ENCODE results near the gene CDH16. TPM values are rescaled to one million over a fixed set of nuclear protein-coding genes. Genes with fewer than 3 reads are reported as not detected.

CDH16 gene
- total and polyA plus RNA-seq, 3 experiments from 2014 or later = not detected

DNA sequence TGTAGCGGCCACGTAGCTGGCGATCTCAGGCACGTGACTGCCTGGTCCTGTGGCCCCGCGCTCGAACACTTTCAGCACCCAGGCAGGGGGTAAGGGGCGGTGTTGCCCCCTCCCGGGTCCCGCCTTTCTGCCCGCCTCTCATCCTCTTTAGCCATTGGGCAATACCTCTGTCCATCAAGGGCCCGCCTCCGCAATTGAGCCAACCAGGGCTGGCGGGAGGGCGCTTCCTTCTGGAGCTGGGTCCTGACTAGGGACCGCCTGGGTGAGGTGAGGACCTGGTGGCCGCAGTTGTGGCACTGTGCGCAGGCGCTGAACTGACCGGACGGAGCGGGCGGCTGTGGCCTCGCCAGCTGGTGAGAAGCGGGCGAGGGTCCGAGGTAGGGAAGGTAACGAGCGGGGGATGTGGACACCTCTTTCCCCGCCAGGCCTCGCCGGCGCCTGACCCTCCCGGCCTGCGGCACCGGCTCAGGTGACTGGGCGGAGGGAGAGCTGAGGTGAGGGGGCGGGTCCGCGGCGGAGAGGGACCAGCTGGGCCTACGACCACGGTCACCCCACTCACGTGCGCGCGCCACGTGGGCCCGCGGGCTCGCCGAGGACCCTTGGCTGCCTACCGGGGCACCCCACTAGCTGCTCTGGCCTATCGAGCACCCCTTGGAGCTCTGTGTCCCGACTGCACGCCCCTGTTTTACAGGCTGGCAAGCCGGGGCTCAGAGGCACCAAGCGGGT lies 38.2 kb downstream of the CDH16 start, which contains the start of gene PDP2:
Gene PDP2, plus strand, starts transcription at position 228 of the 726 bp plus-strand sequence. CDS start 3,770 bp downstream, outside the sequence.
- Mint-ChIP-seq H3K9me3 (no peaks in the 10 kb centered on the region), H3K27ac (peak within 1 kb of the TSS; percentile 49 to 99 (median 96)), H3K36me3 (peaks cover 1 to 21% (median 5%) of the 10 kb centered on the region in 3 donors), H3K27me3 (no peaks in the 10 kb centered on the region), H3K4me1 (peaks cover 25 to 43% (median 41%) of the 10 kb centered on the region in 3 donors), H3K4me3 (peak within 1 kb of the TSS; percentile 96 to 99 (median 98))
- ChIA-PET POLR2A (interaction anchor here (0.6 to 1.5 kb wide), 5 partner anchors 12 to 532 kb away, joined by 3 to 9 read pairs (median 4); partner anchors contain the start of gene NAE1), CTCF (interaction anchor here (0.9 to 3.4 kb wide), 10 partner anchors 8 to 63 kb away, joined by 3 to 25 read pairs (median 5); partner anchors contain the start of gene NAE1)
- Histone ChIP-seq H3K27me3 (ENCODE audit: insufficient read depth, low read length, poor library complexity, severe bottlenecking) (no peaks in the 10 kb centered on the region), H3K36me3 (ENCODE audit: insufficient read depth, low read length) (peaks cover 11% of the 10 kb centered on the region), H3K9me3 (ENCODE audit: low read length) (no peaks in the 10 kb centered on the region), H3K4me3 (ENCODE audit: low read length) (peak within 1 kb of the TSS; percentile 80), H3K4me1 (ENCODE audit: insufficient read depth, low read length) (peaks cover 21% of the 10 kb centered on the region), H3K27ac (ENCODE audit: low read depth, low read length) (peak within 1 kb of the TSS; percentile 58)
- peak; percentile 80 to 94 (median 89) for DNase-seq

DNA sequence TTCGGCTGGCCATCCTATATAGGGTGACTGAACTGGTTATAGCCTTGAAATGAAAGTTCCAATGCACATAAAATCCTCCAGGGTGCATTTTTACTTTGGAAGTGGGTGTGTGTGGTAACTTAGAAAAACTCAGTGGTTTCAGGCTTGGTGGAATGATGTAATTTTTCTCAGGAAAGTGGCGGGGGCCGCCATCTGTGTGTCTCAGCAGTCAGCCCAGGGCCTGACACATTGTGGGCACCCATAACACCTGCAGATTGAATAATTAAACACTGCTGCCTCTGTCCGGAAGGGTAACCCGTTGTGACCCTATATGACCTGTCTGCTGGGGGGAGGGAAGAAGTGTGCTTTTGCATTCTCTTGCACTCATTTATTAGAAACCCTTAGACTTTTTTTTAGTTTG lies 40.6 kb downstream of the CDH16 start:
- H3K4me3 Mint-ChIP-seq = peak overlapping the region in 6 of 7 donors; percentile 1 to 77 (median 46)
- ChIA-PET CTCF (interaction anchor here (1.0 to 2.0 kb wide), 2 partner anchors 10 to 47 kb away, joined by 3 to 7 read pairs; partner anchors contain the start of gene NAE1), POLR2A (no interaction called here)

DNA sequence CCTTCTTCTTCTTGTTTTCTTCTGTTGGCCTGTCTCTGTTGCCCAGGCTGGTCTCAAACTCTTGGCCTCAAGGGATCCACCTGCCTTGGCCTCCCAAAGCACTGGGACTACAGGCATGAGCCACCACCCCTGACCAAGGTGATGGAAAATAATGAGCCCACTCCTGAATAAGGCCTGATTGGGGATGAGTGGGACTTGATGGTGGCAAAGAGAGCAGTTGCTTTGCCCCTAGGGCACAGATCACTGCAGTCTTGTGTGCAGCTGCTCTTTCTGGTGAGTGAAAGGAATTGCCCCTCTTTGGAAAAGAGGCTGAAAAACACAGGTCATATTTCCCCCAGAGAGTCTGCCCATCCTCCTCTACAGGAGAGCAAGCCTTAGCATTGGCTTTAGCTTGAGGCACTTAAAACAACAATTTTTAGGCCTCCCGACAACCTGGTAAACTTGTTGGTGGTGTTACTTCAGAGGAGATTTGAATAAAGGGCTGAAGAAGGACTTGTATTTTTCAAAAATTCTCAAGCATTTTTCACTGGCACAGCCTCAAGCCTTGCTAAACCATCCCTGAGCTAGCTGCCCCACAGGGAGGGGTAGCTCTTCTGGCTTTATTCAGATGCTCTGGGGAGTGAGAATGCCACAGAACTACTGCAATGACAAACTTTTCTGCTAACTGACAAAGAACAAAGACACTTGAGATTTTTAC lies 44.5 kb downstream of the CDH16 start:
- Histone ChIP-seq H3K9me3 (ENCODE audit: low read length) (no peaks in the 10 kb centered on the region), H3K4me1 (ENCODE audit: insufficient read depth, low read length) (peaks cover 17% of the 10 kb centered on the region), H3K4me3 (ENCODE audit: low read length) (no peak overlapping the region), H3K27ac (ENCODE audit: low read depth, low read length) (no peak overlapping the region), H3K27me3 (ENCODE audit: insufficient read depth, low read length, poor library complexity, severe bottlenecking) (no peaks in the 10 kb centered on the region), H3K36me3 (ENCODE audit: insufficient read depth, low read length) (no peaks in the 10 kb centered on the region)
- Mint-ChIP-seq H3K27ac (peak overlapping the region; percentile 76 to 97 (median 90)), H3K9me3 (no peaks in the 10 kb centered on the region), H3K36me3 (no peaks in the 10 kb centered on the region), H3K27me3 (peaks cover 0 to 2% of the 10 kb centered on the region in 2 donors), H3K4me1 (peaks cover 29 to 32% (median 32%) of the 10 kb centered on the region in 3 donors), H3K4me3 (peak overlapping the region in 6 of 7 donors; percentile 17 to 71 (median 58))
- CTCF ChIA-PET = interaction anchor here (0.7 to 2.3 kb wide), 6 partner anchors 21 to 468 kb away, joined by 3 to 8 read pairs (median 4); partner anchors contain the start of gene NAE1
- no peak for DNase-seq
- POLR2A ChIA-PET = interaction anchor here (0.6 kb wide), 4 partner anchors 122 to 319 kb away, joined by 3 to 5 read pairs (median 3); partner anchors contain the start of gene DYNC1LI2

More for the DNA sequence above, 40.6 kb downstream of the CDH16 start:
- Mint-ChIP-seq H3K36me3 (peaks cover 0 to 5% (median 0%) of the 10 kb centered on the region in 3 donors), H3K9me3 (no peaks in the 10 kb centered on the region), H3K27ac (peak overlapping the region in 3 of 8 donors; percentile 0 to 38 (median 32)), H3K4me1 (peaks cover 38 to 52% (median 52%) of the 10 kb centered on the region in 3 donors), H3K27me3 (no peaks in the 10 kb centered on the region)
- H3K9me3 ChIP-seq (ENCODE audit: low read length) = no peaks in the 10 kb centered on the region
- no peak for DNase-seq
- H3K36me3 ChIP-seq (ENCODE audit: insufficient read depth, low read length) = no peaks in the 10 kb centered on the region
- H3K4me1 ChIP-seq (ENCODE audit: insufficient read depth, low read length) = peaks cover 32% of the 10 kb centered on the region
- H3K4me3 ChIP-seq (ENCODE audit: low read length) = no peak overlapping the region
- no peaks in the 10 kb centered on the region for H3K27me3 ChIP-seq (ENCODE audit: insufficient read depth, low read length, poor library complexity, severe bottlenecking)
- H3K27ac ChIP-seq (ENCODE audit: low read depth, low read length) = no peak overlapping the region

DNA sequence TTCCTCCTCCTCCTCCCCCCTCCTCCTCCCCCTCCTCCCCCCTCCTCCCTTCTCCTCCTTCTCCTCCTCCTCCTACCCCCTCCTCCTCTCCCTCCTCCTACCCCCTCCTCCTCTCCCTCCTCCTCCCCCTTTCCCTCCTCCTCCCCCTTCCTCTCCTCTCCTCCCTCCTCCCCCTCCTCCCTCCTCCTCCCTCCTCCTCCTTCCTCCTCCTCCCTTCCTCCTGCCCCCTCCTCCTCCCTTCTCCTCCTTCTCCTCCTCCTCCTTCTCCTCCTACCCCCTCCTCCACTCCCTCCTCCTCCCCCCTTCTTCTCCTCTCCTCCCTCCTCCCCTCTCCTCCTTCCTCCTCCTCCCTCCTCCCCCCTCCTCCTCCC lies 45.0 kb downstream of the CDH16 start:
- Histone ChIP-seq H3K4me1 (ENCODE audit: insufficient read depth, low read length) (peaks cover 17% of the 10 kb centered on the region), H3K4me3 (ENCODE audit: low read length) (no peak overlapping the region), H3K36me3 (ENCODE audit: insufficient read depth, low read length) (no peaks in the 10 kb centered on the region), H3K9me3 (ENCODE audit: low read length) (no peaks in the 10 kb centered on the region), H3K27ac (ENCODE audit: low read depth, low read length) (no peak overlapping the region), H3K27me3 (ENCODE audit: insufficient read depth, low read length, poor library complexity, severe bottlenecking) (no peaks in the 10 kb centered on the region)
- Mint-ChIP-seq H3K27me3 (peaks cover 0 to 2% of the 10 kb centered on the region in 2 donors), H3K36me3 (no peaks in the 10 kb centered on the region), H3K9me3 (no peaks in the 10 kb centered on the region), H3K27ac (peak overlapping the region in 7 of 8 donors; percentile 73 to 99 (median 91)), H3K4me1 (peaks cover 29 to 32% (median 31%) of the 10 kb centered on the region in 3 donors), H3K4me3 (peak overlapping the region in 1 of 7 donors; percentile 59)
- ChIA-PET POLR2A (interaction anchor here (0.5 to 1.1 kb wide), 3 partner anchors 43 to 270 kb away, joined by 3 to 9 read pairs (median 6); partner anchors contain the start of gene NAE1), CTCF (interaction anchor here (1.1 to 3.6 kb wide), 14 partner anchors 8 to 466 kb away, joined by 3 to 42 read pairs (median 6); partner anchors contain the start of gene NAE1)
- DNase-seq = no peak

DNA sequence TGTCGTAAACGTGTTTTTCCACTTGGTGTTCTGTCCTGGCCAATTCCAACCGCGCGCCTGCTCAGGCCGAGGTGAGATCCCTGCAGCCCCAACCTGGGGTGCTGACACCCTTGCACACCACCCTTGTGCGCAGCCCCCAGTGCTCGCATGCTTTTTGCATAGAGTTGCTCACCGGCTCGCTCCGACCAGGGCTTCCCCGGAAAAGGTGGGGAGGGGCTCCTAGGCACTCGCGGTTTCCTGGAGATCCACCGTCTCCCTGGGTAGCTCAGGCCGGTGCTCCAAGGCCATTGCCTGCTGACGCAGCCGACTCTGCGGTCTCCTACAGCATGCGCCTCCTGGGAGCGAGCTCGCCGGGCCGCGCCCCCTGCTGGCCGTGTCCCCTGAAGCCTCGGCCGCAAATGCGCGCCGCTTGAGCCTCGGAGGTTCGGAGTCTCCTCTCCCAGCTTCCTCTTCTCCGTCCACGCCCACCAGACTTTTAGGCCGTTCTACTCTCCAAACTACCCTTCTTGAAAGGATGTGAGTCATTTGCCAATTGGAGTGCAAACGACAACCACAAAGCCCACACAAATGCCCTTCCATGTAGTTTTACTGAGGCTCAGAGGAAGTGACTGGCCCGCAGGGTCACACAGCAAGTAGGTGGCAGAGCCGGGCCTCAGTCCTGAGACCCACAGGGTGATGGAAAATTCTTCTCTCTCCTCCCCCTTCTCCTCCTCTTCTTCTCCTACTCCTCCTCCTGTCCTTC lies 45.6 kb downstream of the CDH16 start:
- Histone ChIP-seq H3K36me3 (ENCODE audit: insufficient read depth, low read length) (no peaks in the 10 kb centered on the region), H3K4me3 (ENCODE audit: low read length) (peak overlapping the region; percentile 69), H3K27me3 (ENCODE audit: insufficient read depth, low read length, poor library complexity, severe bottlenecking) (no peaks in the 10 kb centered on the region), H3K27ac (ENCODE audit: low read depth, low read length) (peak overlapping the region; percentile 35), H3K9me3 (ENCODE audit: low read length) (no peaks in the 10 kb centered on the region), H3K4me1 (ENCODE audit: insufficient read depth, low read length) (peaks cover 17% of the 10 kb centered on the region)
- Mint-ChIP-seq H3K36me3 (no peaks in the 10 kb centered on the region), H3K4me3 (peak overlapping the region; percentile 73 to 93 (median 83)), H3K9me3 (no peaks in the 10 kb centered on the region), H3K27ac (peak overlapping the region; percentile 30 to 99 (median 86)), H3K27me3 (peaks cover 0 to 2% of the 10 kb centered on the region in 2 donors), H3K4me1 (peaks cover 26 to 27% (median 26%) of the 10 kb centered on the region in 3 donors)
- peak; percentile 76 to 91 (median 84) for DNase-seq
- CTCF ChIA-PET = interaction anchor here (0.6 to 3.6 kb wide), 18 partner anchors 9 to 466 kb away, joined by 3 to 42 read pairs (median 5); partner anchors contain the start of gene NAE1
- POLR2A ChIA-PET = interaction anchor here (0.5 to 1.1 kb wide), 5 partner anchors 9 to 356 kb away, joined by 3 to 9 read pairs (median 5); partner anchors contain the start of gene NAE1

DNA sequence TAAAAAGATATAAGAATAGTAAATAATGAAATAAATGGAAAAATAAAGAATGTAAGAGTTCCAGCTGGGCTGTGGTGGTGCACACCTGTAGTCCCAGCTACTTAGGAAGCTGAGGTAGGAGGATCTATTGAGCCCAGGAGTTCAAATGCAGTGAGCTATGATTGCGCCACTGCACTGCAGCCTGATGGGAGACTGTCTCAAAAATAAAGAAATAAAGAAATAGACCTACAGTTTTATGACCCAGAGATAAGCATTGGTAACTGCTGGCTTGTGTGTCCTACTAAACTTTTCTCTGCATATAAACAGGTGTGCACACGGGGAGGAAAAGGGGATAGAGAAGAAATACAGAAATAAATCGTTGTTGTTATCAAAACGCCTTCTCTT lies 46.1 kb downstream of the CDH16 start:
- Histone ChIP-seq H3K27ac (ENCODE audit: low read depth, low read length) (peak overlapping the region; percentile 35), H3K4me1 (ENCODE audit: insufficient read depth, low read length) (peaks cover 17% of the 10 kb centered on the region), H3K36me3 (ENCODE audit: insufficient read depth, low read length) (no peaks in the 10 kb centered on the region), H3K4me3 (ENCODE audit: low read length) (peak overlapping the region; percentile 69), H3K27me3 (ENCODE audit: insufficient read depth, low read length, poor library complexity, severe bottlenecking) (no peaks in the 10 kb centered on the region), H3K9me3 (ENCODE audit: low read length) (no peaks in the 10 kb centered on the region)
- no peak for DNase-seq
- Mint-ChIP-seq H3K27ac (peak overlapping the region; percentile 30 to 99 (median 86)), H3K4me3 (peak overlapping the region; percentile 73 to 93 (median 83)), H3K9me3 (no peaks in the 10 kb centered on the region), H3K4me1 (peaks cover 27 to 29% (median 28%) of the 10 kb centered on the region in 3 donors), H3K27me3 (peaks cover 0 to 4% of the 10 kb centered on the region in 2 donors), H3K36me3 (no peaks in the 10 kb centered on the region)
- POLR2A ChIA-PET = interaction anchor here (0.7 to 1.1 kb wide), 4 partner anchors 10 to 356 kb away, joined by 3 to 9 read pairs (median 4); partner anchors contain the start of gene NAE1
- CTCF ChIA-PET = interaction anchor here (0.6 to 3.6 kb wide), 18 partner anchors 9 to 465 kb away, joined by 3 to 42 read pairs (median 5); partner anchors contain the start of gene NAE1

DNA sequence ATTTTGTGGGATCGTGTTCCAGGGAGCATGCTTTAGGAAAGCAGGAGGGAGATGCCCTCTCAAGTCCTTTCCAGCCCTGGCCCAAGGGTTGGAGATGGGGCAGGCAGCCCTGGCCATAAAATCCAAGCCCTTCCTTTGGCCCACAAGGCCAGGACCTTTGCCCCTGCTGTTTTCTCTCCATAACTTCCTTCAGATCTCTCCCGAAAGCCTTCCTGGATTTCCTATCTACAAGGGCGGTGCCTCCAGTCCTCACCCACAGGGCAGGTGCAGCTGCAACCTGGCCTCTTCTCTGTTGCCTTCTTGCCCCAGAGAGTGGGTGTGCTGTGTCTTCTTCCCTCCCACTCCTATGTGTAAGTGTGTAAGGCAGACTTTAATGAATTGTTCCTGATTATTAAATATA lies 46.8 kb downstream of the CDH16 start:
- Histone ChIP-seq H3K4me1 (ENCODE audit: insufficient read depth, low read length) (peaks cover 17% of the 10 kb centered on the region), H3K4me3 (ENCODE audit: low read length) (no peak overlapping the region), H3K27me3 (ENCODE audit: insufficient read depth, low read length, poor library complexity, severe bottlenecking) (no peaks in the 10 kb centered on the region), H3K36me3 (ENCODE audit: insufficient read depth, low read length) (no peaks in the 10 kb centered on the region), H3K27ac (ENCODE audit: low read depth, low read length) (no peak overlapping the region), H3K9me3 (ENCODE audit: low read length) (no peaks in the 10 kb centered on the region)
- H3K36me3 Mint-ChIP-seq = no peaks in the 10 kb centered on the region
- ChIA-PET POLR2A (interaction anchor here (0.5 kb wide), 1 partner anchor 265 kb away, joined by 3 read pairs; no protein-coding TSS in a partner anchor), CTCF (interaction anchor here (1.4 to 3.6 kb wide), 5 partner anchors 14 to 221 kb away, joined by 4 to 42 read pairs (median 5); partner anchors contain the start of gene NAE1)
- peak overlapping the region in 4 of 7 donors; percentile 8 to 65 (median 34) for H3K4me3 Mint-ChIP-seq
- DNase-seq = no peak
- H3K4me1 Mint-ChIP-seq = peaks cover 28 to 29% (median 28%) of the 10 kb centered on the region in 3 donors
- peaks cover 0 to 4% of the 10 kb centered on the region in 2 donors for H3K27me3 Mint-ChIP-seq
- no peaks in the 10 kb centered on the region for H3K9me3 Mint-ChIP-seq
- peak overlapping the region in 2 of 8 donors; percentile 43 to 79 for H3K27ac Mint-ChIP-seq
